ENCODE data around the gene MTHFD2L. TPM values are rescaled to one million over a fixed set of nuclear protein-coding genes. Genes with fewer than 3 reads are reported as not detected.

The MTHFD2L gene
- total RNA-seq, 1 experiment from 2014 or later = 9.4 TPM

DNA sequence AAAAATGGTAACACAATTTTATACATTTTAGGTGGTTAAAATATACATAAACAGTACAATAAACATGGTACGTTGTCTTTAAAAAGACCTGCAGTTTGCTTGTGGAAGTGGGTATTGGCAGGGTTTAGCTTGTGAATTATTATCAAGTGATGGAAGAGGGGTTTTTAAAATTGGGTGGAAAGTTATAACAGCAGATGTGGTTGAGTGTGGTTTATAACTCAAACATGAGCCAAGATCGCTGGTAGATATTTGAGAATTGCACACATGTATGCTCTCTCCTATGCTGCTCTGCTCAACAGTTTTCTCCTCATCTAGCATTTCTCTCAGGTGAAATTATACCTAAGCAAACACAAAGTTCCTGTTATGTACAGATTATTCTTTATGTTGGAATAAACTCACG lies 164.4 kb downstream of the MTHFD2L start (continued):
- TF ChIP-seq, protein P1, sequence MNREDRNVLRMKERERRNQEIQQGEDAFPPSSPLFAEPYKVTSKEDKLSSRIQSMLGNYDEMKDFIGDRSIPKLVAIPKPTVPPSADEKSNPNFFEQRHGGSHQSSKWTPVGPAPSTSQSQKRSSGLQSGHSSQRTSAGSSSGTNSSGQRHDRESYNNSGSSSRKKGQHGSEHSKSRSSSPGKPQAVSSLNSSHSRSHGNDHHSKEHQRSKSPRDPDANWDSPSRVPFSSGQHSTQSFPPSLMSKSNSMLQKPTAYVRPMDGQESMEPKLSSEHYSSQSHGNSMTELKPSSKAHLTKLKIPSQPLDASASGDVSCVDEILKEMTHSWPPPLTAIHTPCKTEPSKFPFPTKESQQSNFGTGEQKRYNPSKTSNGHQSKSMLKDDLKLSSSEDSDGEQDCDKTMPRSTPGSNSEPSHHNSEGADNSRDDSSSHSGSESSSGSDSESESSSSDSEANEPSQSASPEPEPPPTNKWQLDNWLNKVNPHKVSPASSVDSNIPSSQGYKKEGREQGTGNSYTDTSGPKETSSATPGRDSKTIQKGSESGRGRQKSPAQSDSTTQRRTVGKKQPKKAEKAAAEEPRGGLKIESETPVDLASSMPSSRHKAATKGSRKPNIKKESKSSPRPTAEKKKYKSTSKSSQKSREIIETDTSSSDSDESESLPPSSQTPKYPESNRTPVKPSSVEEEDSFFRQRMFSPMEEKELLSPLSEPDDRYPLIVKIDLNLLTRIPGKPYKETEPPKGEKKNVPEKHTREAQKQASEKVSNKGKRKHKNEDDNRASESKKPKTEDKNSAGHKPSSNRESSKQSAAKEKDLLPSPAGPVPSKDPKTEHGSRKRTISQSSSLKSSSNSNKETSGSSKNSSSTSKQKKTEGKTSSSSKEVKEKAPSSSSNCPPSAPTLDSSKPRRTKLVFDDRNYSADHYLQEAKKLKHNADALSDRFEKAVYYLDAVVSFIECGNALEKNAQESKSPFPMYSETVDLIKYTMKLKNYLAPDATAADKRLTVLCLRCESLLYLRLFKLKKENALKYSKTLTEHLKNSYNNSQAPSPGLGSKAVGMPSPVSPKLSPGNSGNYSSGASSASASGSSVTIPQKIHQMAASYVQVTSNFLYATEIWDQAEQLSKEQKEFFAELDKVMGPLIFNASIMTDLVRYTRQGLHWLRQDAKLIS (CRISPR knock-in tag; IDR thresholded peaks at IDR 0.05; ENCODE audit: borderline replicate concordance) = no peak
- TF ChIP-seq NR3C1 (CRISPR knock-in tag; conservative IDR thresholded peaks at IDR 0.05; ENCODE audit: low read depth) (no peak), ZNF416 (CRISPR knock-in tag; IDR thresholded peaks at IDR 0.05) (no peak), ZNF138 (CRISPR knock-in tag; conservative IDR thresholded peaks at IDR 0.05) (no peak)

DNA sequence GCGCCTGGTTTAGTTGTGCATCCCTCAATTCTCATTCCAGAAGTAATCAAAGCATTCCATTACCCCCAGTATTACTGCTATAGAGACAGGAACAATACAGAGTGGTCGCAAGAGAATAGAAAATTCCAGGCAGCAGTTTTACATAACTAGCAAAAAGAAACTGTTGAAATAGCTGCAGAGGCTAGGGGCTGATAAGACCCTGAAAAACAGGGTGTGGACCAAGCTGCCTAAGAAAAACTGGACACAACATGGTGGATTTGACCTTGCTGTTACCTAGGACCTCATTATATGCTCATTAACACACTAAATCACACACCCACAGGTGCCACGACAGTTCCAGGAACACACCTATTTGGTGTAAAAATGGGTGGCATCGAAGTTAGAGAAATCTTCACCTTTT lies 165.7 kb downstream of the MTHFD2L start:
- H3K27ac Mint-ChIP-seq = no peak overlapping the region
- ChIA-PET CTCF (interaction anchor here (0.7 to 1.1 kb wide), 3 partner anchors 95 to 348 kb away, joined by 3 to 5 read pairs (median 3); no protein-coding TSS in a partner anchor), POLR2A (no interaction called here)
- H3K27me3 Mint-ChIP-seq (ENCODE audit: low read depth) = no peaks in the 10 kb centered on the region
- no peak for DNase-seq (ENCODE audit: low spot score)
- TF ChIP-seq NFYB (CRISPR knock-in tag; conservative IDR thresholded peaks at IDR 0.05; ENCODE audit: low read depth) = no peak
- TF ChIP-seq, protein P2, sequence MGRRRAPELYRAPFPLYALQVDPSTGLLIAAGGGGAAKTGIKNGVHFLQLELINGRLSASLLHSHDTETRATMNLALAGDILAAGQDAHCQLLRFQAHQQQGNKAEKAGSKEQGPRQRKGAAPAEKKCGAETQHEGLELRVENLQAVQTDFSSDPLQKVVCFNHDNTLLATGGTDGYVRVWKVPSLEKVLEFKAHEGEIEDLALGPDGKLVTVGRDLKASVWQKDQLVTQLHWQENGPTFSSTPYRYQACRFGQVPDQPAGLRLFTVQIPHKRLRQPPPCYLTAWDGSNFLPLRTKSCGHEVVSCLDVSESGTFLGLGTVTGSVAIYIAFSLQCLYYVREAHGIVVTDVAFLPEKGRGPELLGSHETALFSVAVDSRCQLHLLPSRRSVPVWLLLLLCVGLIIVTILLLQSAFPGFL (CRISPR knock-in tag; IDR thresholded peaks at IDR 0.05; ENCODE audit: borderline replicate concordance) = no peak
- H3K4me1 Mint-ChIP-seq = peaks cover 18% of the 10 kb centered on the region
- ATAC-seq = no peak
- H3K9me3 Mint-ChIP-seq = no peaks in the 10 kb centered on the region
- no peak overlapping the region for H3K4me3 Mint-ChIP-seq
- H3K36me3 Mint-ChIP-seq = no peaks in the 10 kb centered on the region

DNA sequence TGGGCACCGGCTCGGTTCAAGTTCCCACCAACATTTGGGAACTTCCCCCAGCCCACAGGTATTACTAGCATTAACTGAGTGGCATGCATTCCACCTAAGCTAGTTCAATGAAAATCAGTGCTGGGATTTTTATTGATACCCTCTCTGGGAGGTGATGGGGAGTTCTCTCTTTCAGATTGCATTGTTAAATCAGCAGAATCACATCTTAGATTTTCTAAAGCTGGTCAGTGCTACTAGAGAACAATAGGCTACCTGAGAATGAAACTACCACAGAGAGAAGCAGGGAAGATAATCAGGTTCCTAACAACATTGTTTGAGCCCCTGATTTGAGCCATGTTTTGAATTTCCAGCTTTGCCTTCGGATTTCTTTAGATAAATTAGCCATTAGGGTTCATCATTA lies 166.3 kb downstream of the MTHFD2L start:
- Mint-ChIP-seq H3K36me3 (no peaks in the 10 kb centered on the region), H3K9me3 (no peaks in the 10 kb centered on the region), H3K4me3 (no peak overlapping the region), H3K27me3 (ENCODE audit: low read depth) (no peaks in the 10 kb centered on the region), H3K27ac (no peak overlapping the region), H3K4me1 (peaks cover 18% of the 10 kb centered on the region)
- TF ChIP-seq RORB (CRISPR knock-in tag; IDR thresholded peaks at IDR 0.05) (no peak), TEAD4 (CRISPR knock-in tag; IDR thresholded peaks at IDR 0.05) (no peak), EMX1 (CRISPR knock-in tag; IDR thresholded peaks at IDR 0.05) (no peak), ZNF219 (CRISPR knock-in tag; IDR thresholded peaks at IDR 0.05; ENCODE audit: borderline replicate concordance) (no peak)
- TF ChIP-seq, protein P3, sequence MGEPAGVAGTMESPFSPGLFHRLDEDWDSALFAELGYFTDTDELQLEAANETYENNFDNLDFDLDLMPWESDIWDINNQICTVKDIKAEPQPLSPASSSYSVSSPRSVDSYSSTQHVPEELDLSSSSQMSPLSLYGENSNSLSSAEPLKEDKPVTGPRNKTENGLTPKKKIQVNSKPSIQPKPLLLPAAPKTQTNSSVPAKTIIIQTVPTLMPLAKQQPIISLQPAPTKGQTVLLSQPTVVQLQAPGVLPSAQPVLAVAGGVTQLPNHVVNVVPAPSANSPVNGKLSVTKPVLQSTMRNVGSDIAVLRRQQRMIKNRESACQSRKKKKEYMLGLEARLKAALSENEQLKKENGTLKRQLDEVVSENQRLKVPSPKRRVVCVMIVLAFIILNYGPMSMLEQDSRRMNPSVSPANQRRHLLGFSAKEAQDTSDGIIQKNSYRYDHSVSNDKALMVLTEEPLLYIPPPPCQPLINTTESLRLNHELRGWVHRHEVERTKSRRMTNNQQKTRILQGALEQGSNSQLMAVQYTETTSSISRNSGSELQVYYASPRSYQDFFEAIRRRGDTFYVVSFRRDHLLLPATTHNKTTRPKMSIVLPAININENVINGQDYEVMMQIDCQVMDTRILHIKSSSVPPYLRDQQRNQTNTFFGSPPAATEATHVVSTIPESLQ (CRISPR knock-in tag; IDR thresholded peaks at IDR 0.05) = no peak
- ChIA-PET POLR2A (no interaction called here), CTCF (interaction anchor here (1.0 to 1.1 kb wide), 2 partner anchors 95 to 347 kb away, joined by 3 to 5 read pairs; no protein-coding TSS in a partner anchor)
- no peak for ATAC-seq
- no peak for DNase-seq (ENCODE audit: low spot score)

DNA sequence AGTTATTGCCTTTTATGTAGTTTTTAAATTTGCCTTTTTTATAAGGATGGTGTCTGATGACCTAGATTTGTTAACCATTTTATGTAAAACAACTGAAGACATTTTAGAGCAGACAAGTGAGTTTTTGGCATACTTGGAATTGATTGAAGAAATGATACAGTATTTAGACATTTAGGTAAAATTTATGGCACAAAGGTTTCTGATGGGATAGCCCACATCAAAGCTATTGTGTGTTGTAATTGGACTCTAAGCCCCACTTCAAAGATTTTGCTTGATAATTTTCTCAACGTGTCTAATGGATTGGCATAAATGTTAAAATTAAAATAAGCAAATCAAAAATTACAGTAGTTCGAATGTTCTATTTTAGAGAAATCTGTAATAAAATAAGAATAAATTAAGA lies 168.0 kb downstream of the MTHFD2L start:
- Mint-ChIP-seq H3K9me3 (no peaks in the 10 kb centered on the region), H3K27me3 (ENCODE audit: low read depth) (no peaks in the 10 kb centered on the region), H3K36me3 (no peaks in the 10 kb centered on the region), H3K4me3 (no peak overlapping the region), H3K27ac (no peak overlapping the region), H3K4me1 (peaks cover 16% of the 10 kb centered on the region)
- CTCF ChIA-PET = no interaction called here
- ATAC-seq (no peak), DNase-seq (ENCODE audit: low spot score) (no peak)
- POLR2A ChIA-PET = no interaction called here
- TF ChIP-seq, protein P2 (CRISPR knock-in tag; IDR thresholded peaks at IDR 0.05; ENCODE audit: borderline replicate concordance) = no peak
- TF ChIP-seq CREB1 (CRISPR knock-in tag; IDR thresholded peaks at IDR 0.05) (no peak), ZNF138 (CRISPR knock-in tag; conservative IDR thresholded peaks at IDR 0.05) (no peak), IRF2 (CRISPR knock-in tag; IDR thresholded peaks at IDR 0.05; ENCODE audit: borderline replicate concordance, low read depth) (no peak), NR3C1 (CRISPR knock-in tag; conservative IDR thresholded peaks at IDR 0.05; ENCODE audit: low read depth) (no peak), ZNF671 (CRISPR knock-in tag; IDR thresholded peaks at IDR 0.05) (no peak), ZNF121 (CRISPR knock-in tag; IDR thresholded peaks at IDR 0.05) (no peak)
- TF ChIP-seq, protein P4, sequence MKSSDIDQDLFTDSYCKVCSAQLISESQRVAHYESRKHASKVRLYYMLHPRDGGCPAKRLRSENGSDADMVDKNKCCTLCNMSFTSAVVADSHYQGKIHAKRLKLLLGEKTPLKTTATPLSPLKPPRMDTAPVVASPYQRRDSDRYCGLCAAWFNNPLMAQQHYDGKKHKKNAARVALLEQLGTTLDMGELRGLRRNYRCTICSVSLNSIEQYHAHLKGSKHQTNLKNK (CRISPR knock-in tag; IDR thresholded peaks at IDR 0.05) = no peak
- TF ChIP-seq, protein P5, sequence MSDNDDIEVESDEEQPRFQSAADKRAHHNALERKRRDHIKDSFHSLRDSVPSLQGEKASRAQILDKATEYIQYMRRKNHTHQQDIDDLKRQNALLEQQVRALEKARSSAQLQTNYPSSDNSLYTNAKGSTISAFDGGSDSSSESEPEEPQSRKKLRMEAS (CRISPR knock-in tag; IDR thresholded peaks at IDR 0.05) = no peak
- TF ChIP-seq, protein P6, sequence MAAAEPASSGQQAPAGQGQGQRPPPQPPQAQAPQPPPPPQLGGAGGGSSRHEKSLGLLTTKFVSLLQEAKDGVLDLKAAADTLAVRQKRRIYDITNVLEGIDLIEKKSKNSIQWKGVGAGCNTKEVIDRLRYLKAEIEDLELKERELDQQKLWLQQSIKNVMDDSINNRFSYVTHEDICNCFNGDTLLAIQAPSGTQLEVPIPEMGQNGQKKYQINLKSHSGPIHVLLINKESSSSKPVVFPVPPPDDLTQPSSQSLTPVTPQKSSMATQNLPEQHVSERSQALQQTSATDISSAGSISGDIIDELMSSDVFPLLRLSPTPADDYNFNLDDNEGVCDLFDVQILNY (CRISPR knock-in tag; IDR thresholded peaks at IDR 0.05) = no peak
- TF ChIP-seq, protein P7, sequence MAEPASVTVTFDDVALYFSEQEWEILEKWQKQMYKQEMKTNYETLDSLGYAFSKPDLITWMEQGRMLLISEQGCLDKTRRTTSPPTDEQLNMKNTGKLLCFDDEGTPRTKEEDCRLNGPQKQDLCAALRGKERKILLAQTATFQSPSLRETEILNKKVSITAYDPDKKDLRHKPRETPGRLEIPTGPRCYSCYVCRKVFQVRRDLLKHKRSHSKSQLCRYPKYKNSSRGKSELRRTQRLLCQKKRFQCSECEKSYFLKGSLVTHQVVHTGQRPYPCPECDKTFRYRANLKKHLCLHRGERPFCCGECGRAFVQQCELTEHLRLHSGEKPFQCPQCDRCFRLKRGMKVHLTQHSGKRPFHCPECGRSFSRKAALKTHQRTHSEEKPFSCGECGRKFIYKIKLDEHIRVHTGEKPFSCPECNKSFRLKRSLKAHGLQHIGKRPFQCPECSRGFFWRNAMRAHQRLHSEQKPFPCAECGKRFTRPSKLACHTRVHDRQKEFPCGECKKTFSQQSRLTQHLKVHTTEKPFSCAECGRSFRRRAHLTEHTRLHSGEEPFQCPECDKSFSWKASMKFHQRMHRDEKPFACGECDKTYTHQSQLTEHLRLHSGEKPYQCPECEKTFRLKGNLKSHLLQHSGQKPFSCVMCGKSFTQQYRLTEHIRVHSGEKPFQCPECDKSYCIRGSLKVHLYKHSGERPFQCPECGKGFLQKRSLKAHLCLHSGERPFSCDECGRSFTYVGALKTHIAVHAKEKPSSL (CRISPR knock-in tag; conservative IDR thresholded peaks at IDR 0.05) = no peak
